ENCODE measurements around the gene ZNF750. TPM values are rescaled to one million over a fixed set of nuclear protein-coding genes. Genes with fewer than 3 reads are reported as not detected.
A peak's percentile ranks its signal among the peaks of the same experiment; 100 is the strongest.

The ZNF750 gene
- total RNA-seq, 1 donor from 2014 or later: not detected

GRCh38 chr17:82795615-82796014 is 44.2 kb downstream of the ZNF750 start:
- H4K20me1 ChIP-seq (ENCODE audit: low read depth): peaks cover 18% of the 10 kb centered on the region
- H3K79me2 ChIP-seq (ENCODE audit: low read depth): peaks cover 32% of the 10 kb centered on the region
- no peak overlapping the region for H3K9ac ChIP-seq
- Mint-ChIP-seq H3K9me3 (peaks cover 8% of the 10 kb centered on the region), H3K36me3 (peaks cover 21% of the 10 kb centered on the region), H3K4me1 (peaks cover 19% of the 10 kb centered on the region), H3K27ac (no peak overlapping the region), H3K27me3 (ENCODE audit: insufficient read depth, low read depth) (no peaks in the 10 kb centered on the region), H3K4me3 (no peak overlapping the region)
- TF ChIP-seq EZH2phosphoT487 (IDR thresholded peaks at IDR 0.05) (no peak), EZH2 (IDR thresholded peaks at IDR 0.05) (no peak), CTCF (IDR thresholded peaks at IDR 0.05) (no peak)
- DNase-seq (ENCODE audit: low spot score): no peak
- H3K4me3 ChIP-seq: no peak overlapping the region
- H3K27me3 ChIP-seq: no peaks in the 10 kb centered on the region
- H3K4me1 ChIP-seq: no peaks in the 10 kb centered on the region
- no peaks in the 10 kb centered on the region for H3K36me3 ChIP-seq
- no peak overlapping the region for H3K4me2 ChIP-seq
- H3K9me3 ChIP-seq (ENCODE audit: low read depth): no peaks in the 10 kb centered on the region
- no peak overlapping the region for H2AFZ ChIP-seq (replicated peaks)
- H3F3A ChIP-seq (ENCODE audit: low read depth): no peaks in the 10 kb centered on the region
- H3K27ac ChIP-seq: no peak overlapping the region

- peaks cover 18% of the 10 kb centered on the region for H4K20me1 ChIP-seq (ENCODE audit: low read depth)
- no peaks in the 10 kb centered on the region for H3K27me3 Mint-ChIP-seq (ENCODE audit: insufficient read depth, low read depth)
- peaks cover 32% of the 10 kb centered on the region for H3K79me2 ChIP-seq (ENCODE audit: low read depth)
- DNase-seq (ENCODE audit: low spot score): no peak
- H3K27me3 ChIP-seq: no peaks in the 10 kb centered on the region
- no peak overlapping the region for H3K4me3 Mint-ChIP-seq
- peaks cover 14% of the 10 kb centered on the region for H3K36me3 Mint-ChIP-seq
- no peaks in the 10 kb centered on the region for H3K9me3 ChIP-seq (ENCODE audit: low read depth)
- no peak overlapping the region for H3K9ac ChIP-seq
- H3K4me1 ChIP-seq: no peaks in the 10 kb centered on the region
- no peak overlapping the region for H3K27ac ChIP-seq
- H2AFZ ChIP-seq (replicated peaks): no peak overlapping the region
- no peak for TF ChIP-seq EZH2 (IDR thresholded peaks at IDR 0.05)
- TF ChIP-seq EZH2phosphoT487 (IDR thresholded peaks at IDR 0.05): no peak
- TF ChIP-seq CTCF (IDR thresholded peaks at IDR 0.05): no peak
- H3K9me3 Mint-ChIP-seq: peaks cover 2% of the 10 kb centered on the region
- H3K4me1 Mint-ChIP-seq: peaks cover 19% of the 10 kb centered on the region
- H3F3A ChIP-seq (ENCODE audit: low read depth): no peaks in the 10 kb centered on the region
- H3K4me3 ChIP-seq: no peak overlapping the region
- no peak overlapping the region for H3K4me2 ChIP-seq
- H3K36me3 ChIP-seq: no peaks in the 10 kb centered on the region
- peak overlapping the region; percentile 58 for H3K27ac Mint-ChIP-seq
Observed at GRCh38 chr17:82794781-82795482, 44.9 kb downstream of the ZNF750 start.

- Histone ChIP-seq H2AFZ (replicated peaks) (no peak overlapping the region), H3K27me3 (no peaks in the 10 kb centered on the region), H3K4me1 (no peaks in the 10 kb centered on the region), H3K36me3 (no peaks in the 10 kb centered on the region), H3K79me2 (ENCODE audit: low read depth) (peaks cover 32% of the 10 kb centered on the region), H3F3A (ENCODE audit: low read depth) (no peaks in the 10 kb centered on the region), H4K20me1 (ENCODE audit: low read depth) (peaks cover 18% of the 10 kb centered on the region), H3K4me3 (no peak overlapping the region), H3K9ac (no peak overlapping the region), H3K4me2 (no peak overlapping the region), H3K27ac (peak overlapping the region; percentile 67), H3K9me3 (ENCODE audit: low read depth) (no peaks in the 10 kb centered on the region)
- DNase-seq (ENCODE audit: low spot score): no peak
- H3K4me1 Mint-ChIP-seq: peaks cover 25% of the 10 kb centered on the region
- no peaks in the 10 kb centered on the region for H3K9me3 Mint-ChIP-seq
- no peak overlapping the region for H3K4me3 Mint-ChIP-seq
- peaks cover 13% of the 10 kb centered on the region for H3K36me3 Mint-ChIP-seq
- TF ChIP-seq EZH2 (IDR thresholded peaks at IDR 0.05): no peak
- no peak for TF ChIP-seq EZH2phosphoT487 (IDR thresholded peaks at IDR 0.05)
- TF ChIP-seq CTCF (IDR thresholded peaks at IDR 0.05): no peak
- H3K27ac Mint-ChIP-seq: no peak overlapping the region
- no peaks in the 10 kb centered on the region for H3K27me3 Mint-ChIP-seq (ENCODE audit: insufficient read depth, low read depth)
Observed at GRCh38 chr17:82793974-82794630, 45.7 kb downstream of the ZNF750 start.

All from neural progenitor cell (in vitro differentiated cells).